DND-41 (cell line): ENCODE results near the gene SV2B.

Experiments
- ATAC-seq: fragments of 200-7000 bp; cut with Tn5 transposase; 3 replicates; pipeline ENCODE4 v1.9.1; 2021; ENCODE audit warnings: low read depth; ENCODE audit not compliant: insufficient read depth
- DNase-seq: peaks from one replicate; pipeline ENCODE4 v3.0.0-alpha.2; 2020
- H2AFZ ChIP-seq: 2 replicates; pipeline ENCODE4 v1.6.0; 2012; ENCODE audit warnings: low read depth, low read length
- H3K27ac ChIP-seq: 2 replicates; pipeline ENCODE4 v1.5.1; 2012; ENCODE audit warnings: low read length, inconsistent platforms
- H3K27me3 ChIP-seq: fragments of 200-600 bp; sonication (generic); 2 replicates; pipeline ENCODE4 v1.6.0; 2012; ENCODE audit warnings: low read length, mild to moderate bottlenecking, inconsistent platforms; ENCODE audit not compliant: insufficient read depth, poor library complexity
- H3K36me3 ChIP-seq: 2 replicates; pipeline ENCODE4 v1.5.1; 2012; ENCODE audit warnings: low read length, inconsistent platforms; ENCODE audit not compliant: insufficient read depth
- H3K4me1 ChIP-seq: 2 replicates; pipeline ENCODE4 v1.5.1; 2012; ENCODE audit warnings: mild to moderate bottlenecking, low read length; ENCODE audit not compliant: insufficient read depth
- H3K4me2 ChIP-seq: 2 replicates; pipeline ENCODE4 v1.6.0; 2012; ENCODE audit warnings: mild to moderate bottlenecking, moderate library complexity, low read length, inconsistent platforms; ENCODE audit not compliant: insufficient read depth
- H3K4me3 ChIP-seq, 2 experiments: fragments of 200-600 bp in 1 of 2; shearing (Covaris generic) in 1 of 2; 2 replicates each; pipeline ENCODE4 v1.5.1; 2012 to 2016; ENCODE audit warnings: inconsistent platforms in 2 of 2, low read length in 2 of 2, mild to moderate bottlenecking in 2 of 2, low read depth in 1 of 2, moderate library complexity in 1 of 2
- H3K79me2 ChIP-seq: 2 replicates; pipeline ENCODE4 v1.6.0; 2012; ENCODE audit warnings: low read length, inconsistent platforms; ENCODE audit not compliant: insufficient read depth
- H3K9ac ChIP-seq: 2 replicates; pipeline ENCODE4 v1.6.0; 2012; ENCODE audit warnings: low read depth, mild to moderate bottlenecking, inconsistent platforms, low read length, moderate library complexity
- H3K9me3 ChIP-seq: 2 replicates; pipeline ENCODE4 v1.5.1; 2012; ENCODE audit warnings: low read length, moderate library complexity, mild to moderate bottlenecking, inconsistent platforms; ENCODE audit not compliant: insufficient read depth, severe bottlenecking
- H4K20me1 ChIP-seq: 2 replicates; pipeline ENCODE4 v1.6.0; 2012; ENCODE audit warnings: low read length; ENCODE audit not compliant: insufficient read depth
- CTCF ChIP-seq: IDR thresholded peaks from 2 replicates; pipeline ENCODE4 v1.5.1; 2012; ENCODE audit warnings: borderline replicate concordance, low read length, moderate library complexity, mild to moderate bottlenecking; ENCODE audit not compliant: poor library complexity, severe bottlenecking; ENCODE audit errors: extremely low read depth
- EZH2 ChIP-seq: IDR thresholded peaks from 3 replicates; pipeline ENCODE4 v1.6.1; 2012; ENCODE audit warnings: borderline replicate concordance, low read depth, mild to moderate bottlenecking, moderate library complexity, low read length, inconsistent platforms; ENCODE audit not compliant: severe bottlenecking

Gene SV2B

DNA sequence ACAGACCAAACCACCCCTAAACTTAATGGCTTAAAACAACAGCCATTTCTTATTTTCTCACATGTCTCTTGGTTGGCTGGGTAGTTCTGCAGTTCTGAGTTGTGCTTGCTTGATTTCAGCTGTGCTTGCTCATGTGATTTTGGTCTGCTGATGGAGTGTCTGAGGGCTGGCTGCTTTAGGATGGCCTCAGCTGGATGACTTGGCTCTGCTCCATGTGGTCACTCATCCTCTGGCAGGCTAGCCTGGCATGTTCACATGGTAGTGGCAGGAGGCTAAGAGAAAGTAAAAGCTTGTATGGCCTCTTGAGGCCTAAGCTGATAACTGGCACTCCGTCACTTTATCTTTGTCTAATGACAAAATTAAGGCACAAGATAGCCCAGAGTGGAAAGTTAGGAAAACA, 4.1 kb downstream of the SV2B start:
- TF ChIP-seq CTCF (no peak), EZH2 (no peak)
- Histone ChIP-seq H3K27ac (no peak overlapping the region), H3K4me1 (no peaks in the 10 kb centered on the region), H2AFZ (no peak overlapping the region), H3K4me3 (no peak overlapping the region), H3K27me3 (peaks cover 11% of the 10 kb centered on the region), H3K36me3 (no peaks in the 10 kb centered on the region), H3K9me3 (no peaks in the 10 kb centered on the region), H3K4me2 (no peak overlapping the region), H3K79me2 (no peaks in the 10 kb centered on the region), H4K20me1 (no peaks in the 10 kb centered on the region), H3K9ac (no peak overlapping the region)
- DNase-seq, result no peak
- no peak for ATAC-seq

DNA sequence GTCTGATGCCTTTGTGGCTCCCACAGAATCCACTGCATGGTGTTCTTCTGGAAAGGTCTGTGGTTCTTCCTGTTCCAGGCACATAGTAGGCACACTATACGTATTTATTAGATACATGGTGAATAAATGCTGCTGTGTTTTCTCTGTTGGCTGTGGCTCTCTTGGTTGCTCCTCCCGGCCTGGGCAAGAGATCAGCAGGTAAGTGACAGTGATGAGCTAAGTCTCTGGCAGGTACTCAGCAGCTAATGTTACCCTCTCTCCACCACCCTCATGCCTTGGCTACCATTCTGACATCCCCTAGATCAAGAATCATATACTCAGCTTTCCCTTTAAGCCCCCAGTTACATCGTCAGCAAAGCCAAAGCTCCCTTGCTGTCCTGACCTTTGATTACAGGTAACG, 8.4 kb downstream of the SV2B start:
- H3K4me2 ChIP-seq, result no peak overlapping the region
- no peak for DNase-seq
- ATAC-seq, result no peak
- no peaks in the 10 kb centered on the region for H3K36me3 ChIP-seq
- H3K27me3 ChIP-seq, result peaks cover 4% of the 10 kb centered on the region
- H4K20me1 ChIP-seq, result no peaks in the 10 kb centered on the region
- TF ChIP-seq CTCF (no peak), EZH2 (no peak)
- H3K27ac ChIP-seq, result no peak overlapping the region
- no peaks in the 10 kb centered on the region for H3K9me3 ChIP-seq
- H3K9ac ChIP-seq, result no peak overlapping the region
- H3K4me3 ChIP-seq, result no peak overlapping the region
- no peaks in the 10 kb centered on the region for H3K4me1 ChIP-seq
- no peak overlapping the region for H2AFZ ChIP-seq
- no peaks in the 10 kb centered on the region for H3K79me2 ChIP-seq

DNA sequence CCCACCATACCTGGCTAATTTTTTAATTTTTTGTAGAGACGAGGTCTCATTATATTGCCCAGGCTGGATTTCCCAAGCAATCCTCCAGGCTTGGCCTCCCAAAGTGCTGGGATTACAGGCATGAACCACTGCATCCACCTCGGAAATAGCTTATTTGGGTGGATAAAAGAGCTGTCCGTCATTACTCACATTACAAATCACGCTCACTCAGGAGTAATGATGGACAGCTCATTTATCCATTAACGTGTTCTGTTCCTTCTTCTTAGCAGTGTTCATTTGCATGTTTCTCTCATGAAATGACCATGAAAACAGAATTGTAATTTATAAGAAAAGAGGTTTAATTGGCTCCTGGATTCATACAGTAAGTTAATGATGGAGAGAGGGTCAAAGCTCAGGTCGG, 9.8 kb downstream of the SV2B start:
- H3K79me2 ChIP-seq, result no peaks in the 10 kb centered on the region
- no peak overlapping the region for H3K4me3 ChIP-seq
- no peak overlapping the region for H3K4me2 ChIP-seq
- no peaks in the 10 kb centered on the region for H3K9me3 ChIP-seq
- no peak overlapping the region for H3K9ac ChIP-seq
- no peak for ATAC-seq
- no peak for TF ChIP-seq EZH2
- H3K27ac ChIP-seq, result no peak overlapping the region
- no peaks in the 10 kb centered on the region for H3K36me3 ChIP-seq
- no peak overlapping the region for H2AFZ ChIP-seq
- no peak for DNase-seq
- H4K20me1 ChIP-seq, result no peaks in the 10 kb centered on the region
- H3K27me3 ChIP-seq, result no peaks in the 10 kb centered on the region
- H3K4me1 ChIP-seq, result no peaks in the 10 kb centered on the region

DNA sequence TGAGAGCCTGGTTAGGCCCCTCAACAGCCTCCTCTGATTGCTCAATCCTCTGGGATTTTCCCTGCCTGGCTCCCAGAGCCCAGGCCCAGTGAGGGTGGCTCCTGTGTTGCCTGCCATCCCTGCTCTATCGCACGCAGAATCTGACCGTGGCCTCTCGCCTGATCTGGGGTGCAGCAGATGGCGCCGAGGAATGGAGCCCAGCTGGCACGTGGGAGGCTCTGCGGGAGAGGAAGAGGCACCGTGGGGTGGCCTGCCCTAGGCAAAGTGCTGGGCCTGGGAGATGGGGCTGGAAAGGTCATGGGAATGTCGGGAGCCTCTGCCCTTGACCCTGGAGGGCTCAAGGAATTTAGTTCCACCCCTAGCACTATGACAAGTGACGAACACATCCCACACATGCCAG, 10.3 kb downstream of the SV2B start:
- Histone ChIP-seq H3K27me3 (no peaks in the 10 kb centered on the region), H3K9ac (no peak overlapping the region), H2AFZ (no peak overlapping the region), H3K4me2 (no peak overlapping the region), H3K9me3 (no peaks in the 10 kb centered on the region), H3K4me3 (no peak overlapping the region), H3K36me3 (no peaks in the 10 kb centered on the region), H4K20me1 (no peaks in the 10 kb centered on the region), H3K27ac (no peak overlapping the region), H3K4me1 (no peaks in the 10 kb centered on the region), H3K79me2 (no peaks in the 10 kb centered on the region)
- TF ChIP-seq CTCF (no peak), EZH2 (no peak)
- ATAC-seq (no peak), DNase-seq (no peak)
